HCT116 (cell line): Measurements from ENCODE around the gene ZDHHC3.

ENCODE experiments used
- FOSL1 ChIP-seq: IDR thresholded peaks from 2 replicates; pipeline ENCODE4 v1.6.1; 2012; ENCODE audit warnings: low read depth
- POLR2A ChIP-seq: IDR thresholded peaks from 2 replicates; pipeline ENCODE4 v1.7.0; 2011; ENCODE audit warnings: borderline replicate concordance; ENCODE audit not compliant: insufficient read depth, insufficient read length; ENCODE audit errors: extremely low read depth

DNA sequence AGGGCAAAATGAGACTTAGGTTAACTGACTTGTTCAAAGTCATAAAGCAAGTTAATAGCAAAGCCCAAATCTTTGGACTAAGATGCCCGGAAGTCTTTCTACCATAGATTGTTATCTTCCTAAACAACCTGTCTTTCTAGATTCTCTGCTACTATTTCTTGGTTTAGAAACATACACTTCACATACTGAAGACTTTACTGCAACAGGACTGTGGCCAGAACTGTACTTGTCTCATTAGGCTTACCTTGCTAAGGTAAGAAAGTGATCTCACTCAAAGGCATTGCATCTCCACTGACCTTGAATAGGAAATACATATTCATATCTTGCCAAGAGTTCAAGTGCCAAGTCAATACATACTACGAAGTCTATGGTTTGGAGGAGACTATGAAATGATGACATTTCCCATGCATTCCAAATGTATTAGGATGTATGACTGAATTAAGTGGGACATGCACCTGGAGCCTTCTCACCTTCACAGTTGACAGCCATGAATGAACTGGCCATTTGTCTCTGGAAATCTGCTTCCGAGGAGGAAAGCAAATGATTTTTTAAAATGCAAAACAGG lies 5.0 kb downstream of the ZDHHC3 start:
- TF ChIP-seq POLR2A (no peak), FOSL1 (no peak)
